ENCODE measurements around the gene IFT88. TPM values are rescaled to one million over a fixed set of nuclear protein-coding genes. Genes with fewer than 3 reads are reported as not detected.

The IFT88 gene
- polyA plus RNA-seq, 3 donors: 2.9 to 4.5 (median 4.1) TPM

DNA sequence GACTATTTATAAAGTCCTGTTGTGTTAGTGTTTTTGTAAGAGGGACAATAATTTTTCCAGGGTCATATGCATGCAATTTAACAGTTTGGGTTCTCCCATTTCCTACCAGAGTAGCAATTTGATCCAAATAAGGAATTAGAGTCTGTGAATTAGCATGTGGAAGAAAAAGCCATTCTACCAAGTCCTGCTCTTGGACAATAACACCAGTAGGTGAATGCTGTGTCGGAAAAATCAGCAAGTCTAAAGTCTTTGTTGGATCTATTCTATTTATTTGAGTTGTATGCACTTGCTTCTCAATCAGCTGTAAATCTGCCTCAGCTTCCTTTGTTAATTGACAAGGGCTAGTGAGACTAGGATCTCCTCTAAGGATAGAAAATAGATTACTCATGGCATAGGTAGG is 115.1 kb downstream of the IFT88 start:
- H3K4me3 Mint-ChIP-seq: no peak overlapping the region
- no peaks in the 10 kb centered on the region for H3K9me3 Mint-ChIP-seq
- no peak overlapping the region for H3K27ac Mint-ChIP-seq
- H3K27me3 Mint-ChIP-seq (ENCODE audit: low read depth in 3 of 3): no peaks in the 10 kb centered on the region
- H3K27ac ChIP-seq (ENCODE audit: low read depth in 1 of 2, low read length in 2 of 2): no peak overlapping the region
- no peak overlapping the region for H3K9ac ChIP-seq (ENCODE audit: insufficient read depth, low read length, poor library complexity, severe bottlenecking)
- WGBS (ENCODE audit: insufficient coverage): no CpG with 5 or more reads among the region's 1 CpG
- no peak for TF ChIP-seq CTCF (IDR thresholded peaks at IDR 0.05)
- no peaks in the 10 kb centered on the region for H3K36me3 ChIP-seq (replicated peaks in 1 of 2; ENCODE audit: control insufficient read depth in 1 of 2, insufficient read depth in 2 of 2, low read length in 2 of 2)
- no peaks in the 10 kb centered on the region for H3K9me3 ChIP-seq (replicated peaks in 1 of 2; ENCODE audit: control insufficient read depth in 1 of 2, insufficient read depth in 1 of 2, low read length in 2 of 2)
- no peak overlapping the region for H3K4me3 ChIP-seq (replicated peaks in 1 of 3; ENCODE audit: low read depth in 2 of 3, low read length in 3 of 3)
- no peaks in the 10 kb centered on the region for H4K20me1 ChIP-seq (ENCODE audit: insufficient read depth, low read length)
- no peaks in the 10 kb centered on the region for H3K79me2 ChIP-seq (ENCODE audit: insufficient read depth, low read length)
- H3K4me2 ChIP-seq (replicated peaks; ENCODE audit: extremely low read depth, low read length, poor library complexity, severe bottlenecking): no peak overlapping the region
- H3K27me3 ChIP-seq (ENCODE audit: control insufficient read depth in 2 of 2, insufficient read depth in 2 of 2, low read length in 2 of 2): no peaks in the 10 kb centered on the region
- H3K4me1 ChIP-seq (ENCODE audit: control insufficient read depth in 1 of 2, insufficient read depth in 2 of 2, low read length in 2 of 2): no peaks in the 10 kb centered on the region
- intact Hi-C loops (cut with micrococcal nuclease): no loop called here
- H3K4me1 Mint-ChIP-seq: peaks cover 7% of the 10 kb centered on the region
- H3K36me3 Mint-ChIP-seq: no peaks in the 10 kb centered on the region
- H2AFZ ChIP-seq (ENCODE audit: insufficient read depth, low read depth, low read length, poor library complexity, severe bottlenecking): no peak overlapping the region
- no peak for DNase-seq

- Mint-ChIP-seq H3K4me3 (no peak overlapping the region), H3K27ac (no peak overlapping the region), H3K4me1 (peaks cover 7% of the 10 kb centered on the region), H3K27me3 (ENCODE audit: low read depth in 3 of 3) (peaks cover 0 to 3% (median 0%) of the 10 kb centered on the region in 3 donors), H3K9me3 (no peaks in the 10 kb centered on the region), H3K36me3 (no peaks in the 10 kb centered on the region)
- H3K36me3 ChIP-seq (replicated peaks in 1 of 2; ENCODE audit: control insufficient read depth in 1 of 2, insufficient read depth in 2 of 2, low read length in 2 of 2): no peaks in the 10 kb centered on the region
- no peak overlapping the region for H2AFZ ChIP-seq (ENCODE audit: insufficient read depth, low read depth, low read length, poor library complexity, severe bottlenecking)
- no peaks in the 10 kb centered on the region for H4K20me1 ChIP-seq (ENCODE audit: insufficient read depth, low read length)
- DNase-seq: no peak
- no peaks in the 10 kb centered on the region for H3K4me1 ChIP-seq (ENCODE audit: control insufficient read depth in 1 of 2, insufficient read depth in 2 of 2, low read length in 2 of 2)
- no peak overlapping the region for H3K4me3 ChIP-seq (replicated peaks in 1 of 3; ENCODE audit: low read depth in 2 of 3, low read length in 3 of 3)
- no peak overlapping the region for H3K9ac ChIP-seq (ENCODE audit: insufficient read depth, low read length, poor library complexity, severe bottlenecking)
- no peak overlapping the region for H3K27ac ChIP-seq (ENCODE audit: low read depth in 1 of 2, low read length in 2 of 2)
- H3K4me2 ChIP-seq (replicated peaks; ENCODE audit: extremely low read depth, low read length, poor library complexity, severe bottlenecking): no peak overlapping the region
- H3K79me2 ChIP-seq (ENCODE audit: insufficient read depth, low read length): no peaks in the 10 kb centered on the region
- TF ChIP-seq CTCF (IDR thresholded peaks at IDR 0.05): no peak
- H3K27me3 ChIP-seq (ENCODE audit: control insufficient read depth in 2 of 2, insufficient read depth in 2 of 2, low read length in 2 of 2): no peaks in the 10 kb centered on the region
- intact Hi-C loops (cut with micrococcal nuclease): no loop called here
- WGBS (ENCODE audit: insufficient coverage): no CpG with 5 or more reads among the region's 4 CpGs
- no peaks in the 10 kb centered on the region for H3K9me3 ChIP-seq (replicated peaks in 1 of 2; ENCODE audit: control insufficient read depth in 1 of 2, insufficient read depth in 1 of 2, low read length in 2 of 2)
These were observed 117.1 kb downstream of the IFT88 start for GRCh38 chr13:20684041-20684440.
